GM19193 (cell line): ENCODE measurements around the gene LUZP1.

Source experiments
- POLR2A ChIP-seq: IDR thresholded peaks from 4 replicates; pipeline ENCODE4 v1.6.1; 2011; ENCODE audit not compliant: insufficient read depth, insufficient read length; ENCODE audit errors: extremely low read depth

The LUZP1 gene

DNA sequence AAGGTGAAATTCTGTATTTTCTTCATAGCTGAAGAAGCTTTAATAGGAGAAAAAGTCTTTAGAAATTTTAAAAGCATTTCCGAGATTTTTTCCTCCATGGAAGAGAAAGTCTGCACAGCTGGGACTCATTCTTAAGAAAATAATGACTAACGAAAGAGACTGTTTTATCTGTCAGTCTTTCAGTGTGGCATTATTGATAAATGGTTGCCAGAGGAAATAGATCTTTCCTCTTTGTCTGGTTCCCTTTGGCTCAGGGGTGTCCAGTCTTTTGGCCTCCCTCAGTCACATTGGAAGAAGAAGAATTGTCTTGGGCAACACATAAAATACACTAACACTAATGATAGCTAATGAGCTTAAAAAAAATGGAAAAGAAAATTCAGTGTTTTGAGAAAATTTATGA, 99.5 kb downstream of the LUZP1 start:
- no peak for TF ChIP-seq POLR2A

DNA sequence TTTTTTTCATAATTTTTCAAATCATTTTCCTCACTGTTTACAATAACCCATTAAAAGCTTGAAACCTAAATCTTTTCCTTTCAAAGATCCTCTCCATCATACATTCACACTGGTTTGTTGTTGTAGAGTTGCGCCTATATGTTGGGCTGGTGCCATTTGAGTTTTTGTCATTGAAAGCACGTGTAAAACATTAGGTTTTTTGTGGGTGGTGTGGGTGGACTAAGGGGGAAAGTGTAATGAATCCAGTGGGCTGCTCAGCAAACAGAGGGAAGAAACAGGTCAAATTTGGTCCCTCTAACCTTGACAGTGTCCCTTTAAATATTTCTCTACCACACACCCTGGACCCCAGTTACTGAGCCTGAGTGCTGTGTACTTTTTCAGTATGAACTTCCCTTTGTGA, 102.6 kb downstream of the LUZP1 start:
- no peak for TF ChIP-seq POLR2A

GRCh38 chr1:23065385-23065784, 103.3 kb downstream of the LUZP1 start:
- no peak for TF ChIP-seq POLR2A

GRCh38 chr1:23062271-23062670, 106.4 kb downstream of the LUZP1 start:
- no peak for TF ChIP-seq POLR2A

DNA sequence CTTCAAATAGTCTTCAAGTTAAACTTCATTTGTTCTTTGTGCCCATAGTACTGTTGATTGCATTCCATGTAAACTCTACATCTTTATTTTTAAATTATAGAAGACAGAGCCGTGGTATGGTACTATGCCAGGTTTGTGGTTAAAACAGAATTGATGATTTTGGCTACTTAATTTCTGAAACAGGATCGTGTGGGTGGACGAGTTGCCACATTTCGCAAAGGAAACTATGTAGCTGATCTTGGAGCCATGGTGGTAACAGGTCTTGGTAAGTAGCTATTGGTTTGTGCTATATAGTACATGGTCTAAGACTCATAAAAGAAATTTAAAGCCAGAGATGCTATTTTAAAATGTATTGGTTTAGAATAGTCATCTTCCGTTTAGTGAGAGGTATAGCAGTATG, 111.4 kb downstream of the LUZP1 start:
- TF ChIP-seq POLR2A = no peak

GRCh38 chr1:23051290-23051909, 117.3 kb downstream of the LUZP1 start:
- no peak for TF ChIP-seq POLR2A

DNA sequence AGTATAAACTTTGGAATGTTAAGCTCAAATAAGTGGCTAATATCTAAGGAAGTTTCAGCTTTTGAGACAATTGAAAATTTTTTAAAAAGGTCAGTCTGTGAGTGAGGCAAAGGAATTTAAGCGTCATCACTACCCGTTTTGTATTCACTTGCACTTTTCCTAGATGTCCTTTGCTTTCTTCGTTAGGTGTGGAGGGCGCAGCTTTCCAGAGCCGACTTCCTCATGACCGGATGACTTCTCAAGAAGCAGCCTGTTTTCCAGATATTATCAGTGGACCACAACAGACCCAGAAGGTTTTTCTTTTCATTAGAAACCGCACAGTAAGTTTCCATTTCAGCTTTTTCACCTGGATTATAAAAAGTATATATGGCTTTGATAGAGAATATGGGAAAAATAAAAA, 118.5 kb downstream of the LUZP1 start:
- no peak for TF ChIP-seq POLR2A

- no peak for TF ChIP-seq POLR2A
These were observed 124.6 kb downstream of the LUZP1 start for GRCh38 chr1:23044035-23044434.

DNA sequence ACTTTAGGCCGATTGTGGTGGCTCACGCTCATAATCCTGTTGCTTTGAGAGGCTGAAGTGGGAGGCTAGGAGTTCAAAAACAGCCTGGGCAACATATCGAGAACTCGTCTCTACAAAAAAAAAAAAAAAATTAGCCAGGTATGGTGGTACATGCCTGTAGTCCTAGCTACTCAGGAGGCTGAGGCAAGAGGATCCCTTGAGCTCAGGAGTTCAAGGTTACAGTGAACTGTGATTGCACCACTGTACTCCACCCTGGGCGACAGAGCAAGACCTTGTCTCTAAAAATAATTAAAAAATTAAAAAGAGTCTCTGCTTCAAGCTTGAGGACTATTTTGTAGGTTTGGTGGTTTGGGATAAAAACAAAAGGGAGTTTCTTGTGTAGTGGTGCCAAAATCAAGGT, 128.1 kb downstream of the LUZP1 start:
- TF ChIP-seq POLR2A = no peak

GRCh38 chr1:23039308-23039826, 129.3 kb downstream of the LUZP1 start:
- no peak for TF ChIP-seq POLR2A

DNA sequence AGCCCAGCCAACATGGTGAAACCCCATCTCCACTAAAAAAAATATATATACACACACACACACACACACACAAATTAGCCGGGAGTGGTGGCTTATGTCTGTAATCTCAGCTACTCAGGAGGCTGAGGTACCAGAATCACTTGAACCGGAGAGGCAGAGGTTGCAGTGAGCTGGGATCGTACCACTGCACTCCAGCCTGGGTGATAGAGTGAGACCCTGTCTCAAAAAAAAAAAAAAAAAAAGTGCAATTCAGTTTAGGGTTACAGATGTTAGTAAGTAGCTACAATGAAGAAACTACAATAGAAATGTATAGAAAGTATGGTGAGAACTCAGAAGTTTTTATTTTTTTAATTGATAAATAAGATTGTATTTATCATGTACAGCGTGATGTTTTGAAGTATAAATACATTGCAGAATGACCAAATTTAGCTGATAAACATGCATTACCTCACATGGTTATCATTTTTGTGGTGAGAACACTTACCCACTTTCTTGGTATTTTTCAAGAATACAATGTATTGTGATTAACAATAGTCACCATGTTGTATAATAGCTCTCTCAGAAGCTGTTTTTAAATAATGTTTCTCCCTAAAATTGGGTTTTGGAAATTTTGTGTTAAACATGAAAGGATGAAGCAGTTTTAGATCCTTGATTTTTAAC, 131.4 kb downstream of the LUZP1 start:
- TF ChIP-seq POLR2A = no peak

GRCh38 chr1:23035823-23036452, 132.7 kb downstream of the LUZP1 start:
- no peak for TF ChIP-seq POLR2A
